ENCODE measurements around the gene LLCFC1. TPM values are rescaled to one million over a fixed set of nuclear protein-coding genes. Genes with fewer than 3 reads are reported as not detected.

Gene LLCFC1
- not detected in 2 replicates for total RNA-seq

DNA sequence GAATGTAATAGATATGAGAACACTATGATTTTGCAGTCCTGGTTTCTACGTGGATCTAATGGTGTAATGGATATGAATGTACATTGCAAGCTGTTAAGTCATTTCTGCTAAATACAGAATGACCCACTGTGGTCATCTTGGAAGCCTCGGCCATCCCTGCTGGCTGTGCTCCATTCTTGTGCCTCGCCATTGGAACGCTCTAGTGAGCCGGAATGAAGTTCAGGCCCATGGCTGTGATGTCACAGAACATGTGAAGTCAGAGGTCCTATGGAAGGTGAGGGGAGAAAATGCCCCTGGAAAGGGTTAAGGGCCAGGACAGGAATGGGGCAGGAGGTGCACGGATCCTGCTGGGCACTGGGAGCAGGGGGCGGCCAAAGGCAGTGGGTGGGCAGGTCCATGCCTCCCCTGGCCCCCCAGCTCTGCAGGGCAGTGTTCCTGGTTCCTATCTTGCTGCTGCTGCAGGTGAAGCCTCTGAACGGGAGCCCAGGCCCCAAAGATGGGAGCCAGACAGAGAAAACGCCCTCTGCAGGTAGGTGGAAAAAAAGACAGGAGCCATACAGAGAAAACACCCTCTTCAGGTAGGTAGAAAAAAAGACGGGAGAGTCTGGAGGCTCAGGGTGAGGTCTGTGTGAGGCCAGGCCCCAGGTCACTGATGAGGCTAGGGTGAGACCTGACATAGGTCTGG lies at the start of gene LLCFC1:
Gene LLCFC1 (plus strand): TSS at position 259 of the 685 bp plus-strand sequence. CDS start 138 bp downstream, at position 397.
- no peak for DNase-seq (ENCODE audit: low read depth)
- H3K4me3 ChIP-seq (ENCODE audit: low read depth, low read length) = no peak within 1 kb of the TSS
- TF ChIP-seq, protein P1, sequence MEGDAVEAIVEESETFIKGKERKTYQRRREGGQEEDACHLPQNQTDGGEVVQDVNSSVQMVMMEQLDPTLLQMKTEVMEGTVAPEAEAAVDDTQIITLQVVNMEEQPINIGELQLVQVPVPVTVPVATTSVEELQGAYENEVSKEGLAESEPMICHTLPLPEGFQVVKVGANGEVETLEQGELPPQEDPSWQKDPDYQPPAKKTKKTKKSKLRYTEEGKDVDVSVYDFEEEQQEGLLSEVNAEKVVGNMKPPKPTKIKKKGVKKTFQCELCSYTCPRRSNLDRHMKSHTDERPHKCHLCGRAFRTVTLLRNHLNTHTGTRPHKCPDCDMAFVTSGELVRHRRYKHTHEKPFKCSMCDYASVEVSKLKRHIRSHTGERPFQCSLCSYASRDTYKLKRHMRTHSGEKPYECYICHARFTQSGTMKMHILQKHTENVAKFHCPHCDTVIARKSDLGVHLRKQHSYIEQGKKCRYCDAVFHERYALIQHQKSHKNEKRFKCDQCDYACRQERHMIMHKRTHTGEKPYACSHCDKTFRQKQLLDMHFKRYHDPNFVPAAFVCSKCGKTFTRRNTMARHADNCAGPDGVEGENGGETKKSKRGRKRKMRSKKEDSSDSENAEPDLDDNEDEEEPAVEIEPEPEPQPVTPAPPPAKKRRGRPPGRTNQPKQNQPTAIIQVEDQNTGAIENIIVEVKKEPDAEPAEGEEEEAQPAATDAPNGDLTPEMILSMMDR (conservative IDR thresholded peaks at IDR 0.05; ENCODE audit: low read depth, low read length) = no peak

DNA sequence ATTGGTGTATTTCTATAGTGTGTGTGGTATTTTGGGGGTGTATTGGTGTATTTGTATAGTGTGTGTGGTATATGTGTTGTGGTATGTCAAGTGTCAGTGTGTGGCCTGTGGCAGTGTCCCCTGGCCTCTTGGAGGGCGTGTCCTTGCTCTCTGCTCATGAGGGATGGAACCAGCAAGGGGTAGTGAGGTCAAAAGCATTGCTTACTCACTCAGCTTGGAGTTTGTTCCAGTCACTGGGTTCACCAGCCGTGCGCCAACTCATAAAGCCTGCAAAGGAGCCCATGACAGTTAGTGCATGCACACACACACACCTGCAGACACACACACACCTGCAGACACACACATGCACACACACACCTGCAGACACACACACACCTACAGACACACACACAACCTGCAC lies 49.5 kb upstream of the LLCFC1 start:
- H3K4me3 ChIP-seq (ENCODE audit: low read depth, low read length) = no peak overlapping the region
- TF ChIP-seq, protein P1 (conservative IDR thresholded peaks at IDR 0.05; ENCODE audit: low read depth, low read length) = no peak
- no peak for DNase-seq (ENCODE audit: low read depth)

- TF ChIP-seq, protein P1 (conservative IDR thresholded peaks at IDR 0.05; ENCODE audit: low read depth, low read length) = no peak
- H3K4me3 ChIP-seq (ENCODE audit: low read depth, low read length) = no peak overlapping the region
- DNase-seq (ENCODE audit: low read depth) = no peak
Observed at GRCh38 chr7:142890874-142891485, 48.3 kb upstream of the LLCFC1 start.

DNA sequence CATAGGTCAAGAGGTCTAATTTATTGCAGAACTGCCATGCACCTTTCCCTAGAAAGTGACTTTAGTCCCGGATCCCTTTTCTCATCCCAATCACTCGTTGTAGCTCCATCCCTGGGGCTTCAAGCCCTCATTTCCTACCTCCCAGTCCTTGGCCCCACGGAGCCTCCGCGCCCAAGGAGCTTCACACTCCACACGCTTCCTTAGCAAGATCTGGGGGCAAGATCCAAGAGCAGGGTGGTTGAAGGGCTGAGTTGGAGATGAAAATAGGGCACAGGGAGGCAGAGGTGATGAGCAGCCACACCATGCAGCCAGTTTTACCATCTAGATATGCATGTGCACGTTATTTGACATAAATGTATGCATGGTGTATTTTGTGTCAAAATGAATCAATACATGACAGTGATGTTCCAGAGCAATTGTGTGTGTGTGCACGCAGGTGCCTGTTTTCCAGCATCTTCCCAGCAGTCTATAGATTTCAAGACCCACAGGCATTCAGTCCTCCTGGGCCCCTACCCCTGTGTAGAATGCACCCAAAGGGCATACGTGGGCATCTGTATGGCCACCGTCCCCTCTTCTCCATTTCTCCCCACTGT lies 47.7 kb upstream of the LLCFC1 start:
- no peak for DNase-seq (ENCODE audit: low read depth)
- TF ChIP-seq, protein P1 (conservative IDR thresholded peaks at IDR 0.05; ENCODE audit: low read depth, low read length) = no peak

DNA sequence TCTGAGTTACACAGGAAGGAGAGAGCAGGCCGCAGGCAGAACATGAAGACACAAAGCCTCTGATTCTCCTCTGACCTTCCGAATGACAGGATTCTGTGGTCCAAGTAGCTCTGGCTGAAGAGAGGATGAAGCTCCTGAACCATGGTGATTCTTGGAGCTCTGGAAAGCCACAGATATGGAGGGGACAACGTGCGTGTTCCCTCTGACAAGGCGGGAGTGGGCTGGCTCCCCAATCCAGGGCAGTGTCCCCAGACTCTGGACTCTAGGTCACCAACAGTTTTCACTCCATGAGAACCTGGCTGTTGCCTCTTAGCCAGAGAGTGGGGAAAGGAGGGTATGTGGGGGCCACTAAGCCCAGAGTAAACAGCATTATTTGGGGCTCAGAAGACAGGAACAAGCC lies 46.3 kb upstream of the LLCFC1 start:
- H3K4me3 ChIP-seq (ENCODE audit: low read depth, low read length) = no peak overlapping the region
- TF ChIP-seq, protein P1 (conservative IDR thresholded peaks at IDR 0.05; ENCODE audit: low read depth, low read length) = no peak
- DNase-seq (ENCODE audit: low read depth) = no peak

More for the DNA sequence above, 47.7 kb upstream of the LLCFC1 start:
- H3K4me3 ChIP-seq (ENCODE audit: low read depth, low read length) = no peak overlapping the region

DNA sequence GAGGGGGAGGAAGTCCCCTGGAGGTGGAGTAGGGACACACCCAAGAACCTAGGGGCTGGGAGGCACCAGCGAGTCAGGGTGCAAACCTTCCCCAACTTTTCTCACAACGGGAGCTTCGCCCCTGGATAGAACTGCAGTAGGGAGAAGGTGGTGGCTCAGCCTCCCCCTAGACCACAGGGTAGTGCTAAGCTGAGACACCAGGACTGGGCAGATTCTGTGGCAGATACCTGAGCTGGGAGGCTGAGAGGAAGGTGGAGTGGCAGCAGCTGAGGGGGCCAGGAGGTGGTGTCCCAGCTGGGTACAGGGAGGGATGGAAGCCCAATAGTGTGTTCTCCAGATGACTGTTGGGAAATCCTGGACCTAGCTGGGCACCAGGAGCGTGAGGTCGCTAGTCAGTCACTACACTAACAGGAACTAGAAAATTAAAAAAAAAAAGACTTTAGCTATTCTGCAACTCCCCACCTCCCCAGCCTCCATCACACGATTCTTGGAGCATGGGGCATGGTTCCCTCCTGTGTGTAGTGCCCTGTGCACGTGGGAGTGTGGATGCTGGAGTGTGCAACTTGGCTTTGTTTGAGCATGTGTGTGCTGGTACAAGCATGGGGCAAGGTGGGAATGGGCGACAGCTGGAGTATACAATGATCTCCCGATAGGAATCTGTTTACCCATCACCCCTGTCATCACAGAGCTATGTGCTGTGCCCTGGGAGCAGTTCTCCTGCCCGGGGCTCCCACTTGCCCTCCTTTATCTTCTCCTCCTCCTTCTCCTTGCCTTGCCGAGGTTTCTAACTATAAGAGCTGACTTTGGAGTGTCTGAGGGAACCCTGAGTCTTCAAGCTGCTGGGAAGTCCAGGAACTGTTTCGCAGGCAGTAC lies 44.9 kb upstream of the LLCFC1 start:
- TF ChIP-seq, protein P1 (conservative IDR thresholded peaks at IDR 0.05; ENCODE audit: low read depth, low read length) = no peak
- DNase-seq (ENCODE audit: low read depth) = no peak
- H3K4me3 ChIP-seq (ENCODE audit: low read depth, low read length) = no peak overlapping the region

Data from epithelial cell of proximal tubule (primary cell).